ENCODE measurements around the gene FKBP10. TPM values are rescaled to one million over a fixed set of nuclear protein-coding genes. Genes with fewer than 3 reads are reported as not detected.

Gene FKBP10
- total RNA-seq, 6 donors from 2014 or later, result 8.9 to 59.7 (median 29.3) TPM

GRCh38 chr17:41810659-41811548 is 1.9 kb upstream of the FKBP10 start:
- H3K27me3 ChIP-seq, result peaks cover 0 to 6% (median 0%) of the 10 kb centered on the region in 4 donors
- peaks cover 29 to 35% (median 32%) of the 10 kb centered on the region in 4 donors for H3K4me1 ChIP-seq
- ATAC-seq (ENCODE audit: low FRiP score in 2 of 2), result peak in 1 of 2 donors; percentile 1
- peaks cover 0 to 4% (median 0%) of the 10 kb centered on the region in 4 donors for H3K36me3 ChIP-seq
- H3K27ac ChIP-seq, result peak overlapping the region; percentile 46 to 81 (median 72)
- DNase-seq, result no peak
- no peaks in the 10 kb centered on the region for H3K9me3 ChIP-seq
- peak overlapping the region; percentile 46 to 88 (median 65) for H3K4me3 ChIP-seq
- 43 to 52% methylated on average over 19 to 20 of the region's 58 CpGs for WGBS, 2 donors
- TF ChIP-seq POLR2AphosphoS5 (IDR thresholded peaks at IDR 0.05) (no peak), POLR2A (IDR thresholded peaks at IDR 0.05) (no peak), EP300 (IDR thresholded peaks at IDR 0.05) (no peak)
- TF ChIP-seq, protein P1, sequence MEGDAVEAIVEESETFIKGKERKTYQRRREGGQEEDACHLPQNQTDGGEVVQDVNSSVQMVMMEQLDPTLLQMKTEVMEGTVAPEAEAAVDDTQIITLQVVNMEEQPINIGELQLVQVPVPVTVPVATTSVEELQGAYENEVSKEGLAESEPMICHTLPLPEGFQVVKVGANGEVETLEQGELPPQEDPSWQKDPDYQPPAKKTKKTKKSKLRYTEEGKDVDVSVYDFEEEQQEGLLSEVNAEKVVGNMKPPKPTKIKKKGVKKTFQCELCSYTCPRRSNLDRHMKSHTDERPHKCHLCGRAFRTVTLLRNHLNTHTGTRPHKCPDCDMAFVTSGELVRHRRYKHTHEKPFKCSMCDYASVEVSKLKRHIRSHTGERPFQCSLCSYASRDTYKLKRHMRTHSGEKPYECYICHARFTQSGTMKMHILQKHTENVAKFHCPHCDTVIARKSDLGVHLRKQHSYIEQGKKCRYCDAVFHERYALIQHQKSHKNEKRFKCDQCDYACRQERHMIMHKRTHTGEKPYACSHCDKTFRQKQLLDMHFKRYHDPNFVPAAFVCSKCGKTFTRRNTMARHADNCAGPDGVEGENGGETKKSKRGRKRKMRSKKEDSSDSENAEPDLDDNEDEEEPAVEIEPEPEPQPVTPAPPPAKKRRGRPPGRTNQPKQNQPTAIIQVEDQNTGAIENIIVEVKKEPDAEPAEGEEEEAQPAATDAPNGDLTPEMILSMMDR (IDR thresholded peaks at IDR 0.05), result no peak

GRCh38 chr17:41811549-41812380 is 1.0 kb upstream of the FKBP10 start, which contains the start of gene P3H4:
TSS of gene P3H4 (minus strand) at chr17:41811949. CDS start at chr17:41811915, 34 bp downstream.
- Histone ChIP-seq H3K27me3 (peaks cover 0 to 6% (median 0%) of the 10 kb centered on the region in 4 donors), H3K4me3 (peak within 1 kb of the TSS; percentile 46 to 88 (median 65)), H3K4me1 (peaks cover 29 to 35% (median 32%) of the 10 kb centered on the region in 4 donors), H3K9me3 (no peaks in the 10 kb centered on the region), H3K36me3 (peaks cover 0 to 4% (median 0%) of the 10 kb centered on the region in 4 donors), H3K27ac (peak within 1 kb of the TSS; percentile 46 to 81 (median 72))
- 1% methylated on average over 26 to 60 of the region's 96 CpGs for WGBS, 2 donors
- peak; percentile 83 to 93 for ATAC-seq (ENCODE audit: low FRiP score in 2 of 2)
- TF ChIP-seq EP300 (IDR thresholded peaks at IDR 0.05) (no peak), POLR2A (IDR thresholded peaks at IDR 0.05) (peak in 1 of 4 donors; percentile 39)
- TF ChIP-seq, protein P1 (IDR thresholded peaks at IDR 0.05), result peak; percentile 63 to 92 (median 88)
- DNase-seq, result peak; percentile 81 to 96

GRCh38 chr17:41813152-41813680 is 412 bp downstream of the FKBP10 start:
- H3K4me1 ChIP-seq, result peaks cover 29 to 35% (median 32%) of the 10 kb centered on the region in 4 donors
- H3K36me3 ChIP-seq, result no peaks in the 10 kb centered on the region
- no peak for DNase-seq
- ATAC-seq (ENCODE audit: low FRiP score in 2 of 2), result no peak
- H3K27me3 ChIP-seq, result peaks cover 0 to 6% (median 0%) of the 10 kb centered on the region in 4 donors
- WGBS, 2 donors, result 46 to 52% methylated on average over 11 to 12 of the region's 12 CpGs
- H3K9me3 ChIP-seq, result no peaks in the 10 kb centered on the region
- peak overlapping the region; percentile 34 to 81 (median 70) for H3K27ac ChIP-seq
- peak overlapping the region; percentile 46 to 88 (median 65) for H3K4me3 ChIP-seq
- TF ChIP-seq POLR2AphosphoS5 (IDR thresholded peaks at IDR 0.05), result no peak
- TF ChIP-seq POLR2A (IDR thresholded peaks at IDR 0.05), result no peak
- TF ChIP-seq EP300 (IDR thresholded peaks at IDR 0.05), result no peak
- TF ChIP-seq, protein P1 (IDR thresholded peaks at IDR 0.05), result no peak

GRCh38 chr17:41813699-41814124 is 908 bp downstream of the FKBP10 start:
- H3K4me1 ChIP-seq, result peaks cover 29 to 35% (median 32%) of the 10 kb centered on the region in 4 donors
- TF ChIP-seq POLR2AphosphoS5 (IDR thresholded peaks at IDR 0.05) (no peak), POLR2A (IDR thresholded peaks at IDR 0.05) (no peak), EP300 (IDR thresholded peaks at IDR 0.05) (no peak)
- TF ChIP-seq, protein P1 (IDR thresholded peaks at IDR 0.05), result no peak

More at GRCh38 chr17:41813699-41814124, 908 bp downstream of the FKBP10 start:
- ATAC-seq (ENCODE audit: low FRiP score in 2 of 2) (no peak), DNase-seq (no peak)
- H3K27me3 ChIP-seq, result peaks cover 0 to 6% (median 0%) of the 10 kb centered on the region in 4 donors
- no peaks in the 10 kb centered on the region for H3K36me3 ChIP-seq
- 85 to 89% methylated on average over 9 of the region's 9 CpGs for WGBS, 2 donors
- H3K27ac ChIP-seq, result peak overlapping the region in 2 of 4 donors; percentile 59 to 81
- no peaks in the 10 kb centered on the region for H3K9me3 ChIP-seq
- peak overlapping the region in 2 of 4 donors; percentile 62 to 88 for H3K4me3 ChIP-seq

Measured in upper lobe of left lung (tissue), 6 donors.